ENCODE data around the gene CDC37. TPM values are rescaled to one million over a fixed set of nuclear protein-coding genes. Genes with fewer than 3 reads are reported as not detected.
A peak's percentile ranks its signal among the peaks of the same experiment; 100 is the strongest.

The CDC37 gene
- total RNA-seq, 1 experiment from 2014 or later, result 260 TPM

GRCh38 chr19:10406191-10406590 lies 2.8 kb upstream of the CDC37 start (continued):
- TF ChIP-seq ZBTB33 (IDR thresholded peaks at IDR 0.05; ENCODE audit: extremely low read depth, insufficient replicate concordance, low read length) (no peak), ZNF274 (IDR thresholded peaks at IDR 0.05; ENCODE audit: low read depth, low read length) (no peak), EGR1 (IDR thresholded peaks at IDR 0.05; ENCODE audit: low read depth) (no peak)

- ChIA-PET POLR2A (interaction anchor here (0.7 to 1.1 kb wide), 3 partner anchors 10 to 13 kb away, joined by 3 to 4 read pairs (median 4); no protein-coding TSS in a partner anchor), CTCF (interaction anchor here (1.3 to 4.4 kb wide), 5 partner anchors 12 to 294 kb away, joined by 3 to 60 read pairs (median 5); partner anchors contain the start of gene ICAM5), RAD21 (ENCODE audit: low non-redundant PET in 1 of 2, low total read pairs in 2 of 2, uncharacterized antibody in 2 of 2, unreplicated experiment in 2 of 2) (interaction anchor here in 1 of 2 experiments (1.4 kb wide), 1 partner anchor 294 kb away, joined by 4 read pairs; no protein-coding TSS in a partner anchor)
- no peak; the same call in 1 of the 2 replicates for ATAC-seq
- no peak for DNase-seq (ENCODE audit: low read depth, low spot score)
- H3K27me3 ChIP-seq (ENCODE audit: insufficient read depth, low read length), result no peaks in the 10 kb centered on the region
- no peaks in the 10 kb centered on the region for H3K9me3 ChIP-seq (ENCODE audit: control insufficient read depth in 1 of 2, insufficient read depth in 1 of 2, low read depth in 1 of 2, low read length in 2 of 2)
- H3K36me3 ChIP-seq (ENCODE audit: control insufficient read depth in 1 of 2, insufficient read depth in 2 of 2, low read length in 2 of 2), result peaks cover 2 to 11% of the 10 kb centered on the region in 2 experiments; a peak in 3 of 4 replicates
- BruUV-seq (replicated peaks), result no TSS peak
- H3K4me2 ChIP-seq (ENCODE audit: low read length), result peak overlapping the region; percentile 99
- peak overlapping the region; percentile 97 for H3K9ac ChIP-seq (ENCODE audit: low read length)
- H3K9me2 ChIP-seq (ENCODE audit: insufficient read depth), result no peaks in the 10 kb centered on the region
- peaks cover 32% of the 10 kb centered on the region for H3K79me2 ChIP-seq (ENCODE audit: insufficient read depth, low read length)
- H4K20me1 ChIP-seq (ENCODE audit: insufficient read depth), result peaks cover 3% of the 10 kb centered on the region; the same call in 1 of the 2 replicates
- H2AFZ ChIP-seq (ENCODE audit: low read depth, low read length, poor library complexity, severe bottlenecking), result no peak overlapping the region
- peaks cover 11 to 30% of the 10 kb centered on the region in 2 experiments for H3K4me1 ChIP-seq (ENCODE audit: control insufficient read depth in 1 of 2, insufficient read depth in 2 of 2, low read length in 2 of 2)
- intact Hi-C loops (cut with micrococcal nuclease), result loop anchor here (1.0 to 5.0 kb wide), 3 partner anchors 72 to 294 kb away; partner anchors contain the start of genes CDKN2D and KRI1
- H3K4me3 ChIP-seq (replicated peaks in 1 of 2; ENCODE audit: low read depth in 1 of 2, low read length in 2 of 2), result peak overlapping the region; percentile 94 to 100
- no peak overlapping the region for H3K27ac ChIP-seq (ENCODE audit: low read depth, low read length)
- TF ChIP-seq SIN3A (IDR thresholded peaks at IDR 0.05; ENCODE audit: low read depth), result no peak
- no peak for TF ChIP-seq EGR1 (IDR thresholded peaks at IDR 0.05; ENCODE audit: low read depth)
- no peak for TF ChIP-seq SRF (IDR thresholded peaks at IDR 0.05; ENCODE audit: low read depth)
- no peak for TF ChIP-seq EZH2phosphoT487 (IDR thresholded peaks at IDR 0.05; ENCODE audit: borderline replicate concordance)
- no peak for TF ChIP-seq POLR2AphosphoS5 (IDR thresholded peaks at IDR 0.05; ENCODE audit: low read depth, low read length)
- no peak for TF ChIP-seq JUND (IDR thresholded peaks at IDR 0.05)
- no peak for TF ChIP-seq POLR2A (IDR thresholded peaks at IDR 0.05; ENCODE audit: borderline replicate concordance, extremely low read depth, insufficient read depth, insufficient read length)
- no peak for TF ChIP-seq CTCF (IDR thresholded peaks at IDR 0.05 in 2 of 3, conservative IDR thresholded peaks at IDR 0.05 in 1 of 3; ENCODE audit: borderline replicate concordance in 1 of 3, insufficient read depth in 1 of 3, low read depth in 2 of 3, low read length in 2 of 3)
- TF ChIP-seq REST (IDR thresholded peaks at IDR 0.05; ENCODE audit: low read depth), result no peak
- TF ChIP-seq ATF3 (IDR thresholded peaks at IDR 0.05), result no peak
Measured at GRCh38 chr19:10404888-10405820, 1.8 kb upstream of the CDC37 start.
